Measurements from ENCODE around the gene WDR20.

WDR20 gene

GRCh38 chr14:102209224-102209966 is 69.7 kb downstream of the WDR20 start:
- Mint-ChIP-seq H3K9me3 (ENCODE audit: low read depth) (no peaks in the 10 kb centered on the region), H3K27me3 (no peaks in the 10 kb centered on the region), H3K36me3 (peaks cover 4% of the 10 kb centered on the region), H3K4me3 (no peak overlapping the region), H3K4me1 (ENCODE audit: low read depth) (peaks cover 7% of the 10 kb centered on the region), H3K27ac (no peak overlapping the region)

- Mint-ChIP-seq H3K36me3 (peaks cover under 1% of the 10 kb centered on the region), H3K4me1 (ENCODE audit: low read depth) (peaks cover 4% of the 10 kb centered on the region), H3K9me3 (ENCODE audit: low read depth) (no peaks in the 10 kb centered on the region), H3K4me3 (no peak overlapping the region), H3K27me3 (no peaks in the 10 kb centered on the region), H3K27ac (no peak overlapping the region)
Measured at GRCh38 chr14:102210421-102211042, 70.8 kb downstream of the WDR20 start.

- Mint-ChIP-seq H3K9me3 (ENCODE audit: low read depth) (no peaks in the 10 kb centered on the region), H3K27me3 (no peaks in the 10 kb centered on the region), H3K4me1 (ENCODE audit: low read depth) (peaks cover 1% of the 10 kb centered on the region), H3K36me3 (no peaks in the 10 kb centered on the region), H3K4me3 (no peak overlapping the region), H3K27ac (no peak overlapping the region)
Measured at GRCh38 chr14:102211240-102211639, 71.5 kb downstream of the WDR20 start.

- H3K4me1 Mint-ChIP-seq (ENCODE audit: low read depth) = peaks cover 1% of the 10 kb centered on the region
- no peaks in the 10 kb centered on the region for H3K36me3 Mint-ChIP-seq
- H3K27me3 Mint-ChIP-seq = no peaks in the 10 kb centered on the region
- H3K4me3 Mint-ChIP-seq = no peak overlapping the region
- H3K9me3 Mint-ChIP-seq (ENCODE audit: low read depth) = no peaks in the 10 kb centered on the region
- no peak overlapping the region for H3K27ac Mint-ChIP-seq
Measured at GRCh38 chr14:102212356-102212755, 72.7 kb downstream of the WDR20 start.

GRCh38 chr14:102212845-102213244 is 73.1 kb downstream of the WDR20 start:
- Mint-ChIP-seq H3K27ac (no peak overlapping the region), H3K4me1 (ENCODE audit: low read depth) (peaks cover 1% of the 10 kb centered on the region), H3K4me3 (no peak overlapping the region), H3K36me3 (no peaks in the 10 kb centered on the region), H3K27me3 (no peaks in the 10 kb centered on the region), H3K9me3 (ENCODE audit: low read depth) (no peaks in the 10 kb centered on the region)

- peaks cover 1% of the 10 kb centered on the region for H3K4me1 Mint-ChIP-seq (ENCODE audit: low read depth)
- no peaks in the 10 kb centered on the region for H3K9me3 Mint-ChIP-seq (ENCODE audit: low read depth)
- H3K27me3 Mint-ChIP-seq = no peaks in the 10 kb centered on the region
- no peak overlapping the region for H3K4me3 Mint-ChIP-seq
- no peaks in the 10 kb centered on the region for H3K36me3 Mint-ChIP-seq
- H3K27ac Mint-ChIP-seq = no peak overlapping the region
Measured at GRCh38 chr14:102213470-102213869, 73.8 kb downstream of the WDR20 start.

GRCh38 chr14:102213984-102214658 is 74.4 kb downstream of the WDR20 start:
- Mint-ChIP-seq H3K4me1 (ENCODE audit: low read depth) (peaks cover 1% of the 10 kb centered on the region), H3K9me3 (ENCODE audit: low read depth) (no peaks in the 10 kb centered on the region), H3K27ac (no peak overlapping the region), H3K4me3 (no peak overlapping the region), H3K27me3 (no peaks in the 10 kb centered on the region), H3K36me3 (no peaks in the 10 kb centered on the region)

GRCh38 chr14:102215071-102215470 is 75.4 kb downstream of the WDR20 start:
- H3K4me1 Mint-ChIP-seq (ENCODE audit: low read depth) = peaks cover 4% of the 10 kb centered on the region
- H3K27ac Mint-ChIP-seq = no peak overlapping the region
- no peaks in the 10 kb centered on the region for H3K36me3 Mint-ChIP-seq
- no peak overlapping the region for H3K4me3 Mint-ChIP-seq
- no peaks in the 10 kb centered on the region for H3K9me3 Mint-ChIP-seq (ENCODE audit: low read depth)
- no peaks in the 10 kb centered on the region for H3K27me3 Mint-ChIP-seq

GRCh38 chr14:102215576-102216250 is 76.0 kb downstream of the WDR20 start:
- no peak overlapping the region for H3K27ac Mint-ChIP-seq
- H3K4me3 Mint-ChIP-seq = no peak overlapping the region
- H3K36me3 Mint-ChIP-seq = no peaks in the 10 kb centered on the region
- peaks cover 4% of the 10 kb centered on the region for H3K4me1 Mint-ChIP-seq (ENCODE audit: low read depth)
- no peaks in the 10 kb centered on the region for H3K9me3 Mint-ChIP-seq (ENCODE audit: low read depth)
- no peaks in the 10 kb centered on the region for H3K27me3 Mint-ChIP-seq

GRCh38 chr14:102217399-102217798 is 77.7 kb downstream of the WDR20 start:
- Mint-ChIP-seq H3K4me1 (ENCODE audit: low read depth) (peaks cover 4% of the 10 kb centered on the region), H3K27me3 (no peaks in the 10 kb centered on the region), H3K9me3 (ENCODE audit: low read depth) (no peaks in the 10 kb centered on the region), H3K4me3 (no peak overlapping the region), H3K27ac (no peak overlapping the region), H3K36me3 (no peaks in the 10 kb centered on the region)

- Mint-ChIP-seq H3K27ac (no peak overlapping the region), H3K4me3 (no peak overlapping the region), H3K4me1 (ENCODE audit: low read depth) (peaks cover 4% of the 10 kb centered on the region), H3K36me3 (no peaks in the 10 kb centered on the region), H3K27me3 (no peaks in the 10 kb centered on the region), H3K9me3 (ENCODE audit: low read depth) (no peaks in the 10 kb centered on the region)
Measured at GRCh38 chr14:102217987-102218421, 78.3 kb downstream of the WDR20 start.

GRCh38 chr14:102218688-102219087 is 79.0 kb downstream of the WDR20 start:
- Mint-ChIP-seq H3K27me3 (no peaks in the 10 kb centered on the region), H3K4me3 (no peak overlapping the region), H3K9me3 (ENCODE audit: low read depth) (no peaks in the 10 kb centered on the region), H3K4me1 (ENCODE audit: low read depth) (peaks cover 4% of the 10 kb centered on the region), H3K27ac (no peak overlapping the region), H3K36me3 (no peaks in the 10 kb centered on the region)

GRCh38 chr14:102219316-102219715 is 79.6 kb downstream of the WDR20 start:
- Mint-ChIP-seq H3K9me3 (ENCODE audit: low read depth) (no peaks in the 10 kb centered on the region), H3K4me1 (ENCODE audit: low read depth) (peaks cover 4% of the 10 kb centered on the region), H3K36me3 (no peaks in the 10 kb centered on the region), H3K27ac (no peak overlapping the region), H3K27me3 (no peaks in the 10 kb centered on the region), H3K4me3 (no peak overlapping the region)

GRCh38 chr14:102220031-102220430 is 80.3 kb downstream of the WDR20 start:
- Mint-ChIP-seq H3K9me3 (ENCODE audit: low read depth) (no peaks in the 10 kb centered on the region), H3K27me3 (no peaks in the 10 kb centered on the region), H3K27ac (peak overlapping the region; percentile 64), H3K4me3 (no peak overlapping the region), H3K4me1 (ENCODE audit: low read depth) (peaks cover 4% of the 10 kb centered on the region), H3K36me3 (no peaks in the 10 kb centered on the region)

GRCh38 chr14:102221026-102221425 is 81.3 kb downstream of the WDR20 start:
- H3K4me3 Mint-ChIP-seq = no peak overlapping the region
- H3K27me3 Mint-ChIP-seq = no peaks in the 10 kb centered on the region
- no peak overlapping the region for H3K27ac Mint-ChIP-seq
- H3K4me1 Mint-ChIP-seq (ENCODE audit: low read depth) = peaks cover 4% of the 10 kb centered on the region
- no peaks in the 10 kb centered on the region for H3K9me3 Mint-ChIP-seq (ENCODE audit: low read depth)
- H3K36me3 Mint-ChIP-seq = no peaks in the 10 kb centered on the region

Measured in activated naive CD8-positive, alpha-beta T cell (primary cell).